ENCODE measurements around the gene COIL.

DNA sequence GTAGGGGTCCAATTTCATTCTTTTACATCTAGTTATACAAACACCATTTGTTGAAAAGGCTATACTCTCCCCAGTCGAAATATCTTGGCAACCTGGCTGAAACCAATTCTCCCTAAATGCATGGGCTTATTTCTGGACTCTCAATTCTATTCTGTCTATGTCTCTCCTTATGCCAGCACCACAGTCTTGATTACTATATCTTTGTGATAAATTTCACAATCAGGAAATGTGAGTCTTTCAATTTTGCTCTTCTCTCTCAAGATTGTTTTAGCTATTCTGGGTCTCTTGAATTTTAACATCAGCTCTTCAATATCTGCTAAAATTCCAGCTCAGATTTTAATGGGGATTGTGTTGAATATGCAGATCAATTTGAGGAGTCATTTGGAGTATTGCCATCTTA, 41.1 kb downstream of the COIL start:
- TF ChIP-seq POLR2AphosphoS5 (IDR thresholded peaks at IDR 0.05; ENCODE audit: low read depth, low read length) (no peak), POLR2A (IDR thresholded peaks at IDR 0.05; ENCODE audit: low read depth, low read length) (no peak)
